ENCODE measurements around the gene SHB. TPM values are rescaled to one million over a fixed set of nuclear protein-coding genes. Genes with fewer than 3 reads are reported as not detected.

Gene SHB
- polyA plus RNA-seq, 1 donor (not counting 4 experiments of a cell fraction or from before 2014, with no cell fraction given), result 10.9 TPM

DNA sequence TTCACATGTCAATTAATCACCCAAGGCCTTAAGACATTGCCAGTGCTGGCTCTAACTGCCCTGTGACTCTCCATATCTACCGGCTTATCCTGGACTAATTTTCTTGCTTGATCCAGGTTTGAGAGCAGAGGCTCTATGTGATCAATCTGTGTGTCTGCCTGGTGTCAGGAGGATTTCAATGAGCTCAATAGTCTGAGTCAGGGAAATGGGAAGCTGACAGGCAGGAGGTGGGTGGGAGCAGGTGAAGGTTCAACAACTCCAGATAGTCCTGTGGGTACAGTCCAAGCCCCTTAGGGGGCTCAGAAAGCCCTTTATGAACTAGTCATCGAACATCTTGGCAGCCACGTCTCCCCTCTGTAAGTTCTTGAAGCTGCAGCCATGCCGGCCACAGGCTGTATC, 72.2 kb downstream of the SHB start:
- no peak for FAIRE-seq
- peaks cover 3% of the 10 kb centered on the region for H3K9me1 ChIP-seq (ENCODE audit: control insufficient read depth, extremely low read depth, insufficient read depth, low read length)
- H4K20me1 ChIP-seq (ENCODE audit: control insufficient read depth, extremely low read depth, insufficient read depth, low read length), result peaks cover 2% of the 10 kb centered on the region
- H3K79me2 ChIP-seq (ENCODE audit: control insufficient read depth, insufficient read depth, low read length), result peaks cover 65% of the 10 kb centered on the region
- H3K4me3 ChIP-seq (ENCODE audit: control insufficient read depth in 2 of 3, extremely low read depth in 1 of 3, insufficient read depth in 2 of 3, low read depth in 1 of 3, low read length in 3 of 3), result no peak overlapping the region
- no peak overlapping the region for H2AFZ ChIP-seq (ENCODE audit: control insufficient read depth, low read length)
- H3K9ac ChIP-seq (ENCODE audit: control insufficient read depth, extremely low read depth, insufficient read depth, low read length), result no peak overlapping the region
- H3K27ac ChIP-seq (ENCODE audit: control insufficient read depth, insufficient read depth, low read length), result no peak overlapping the region
- no peak for DNase-seq (ENCODE audit: low read depth, low spot score)
- peaks cover 46% of the 10 kb centered on the region for H3K4me1 ChIP-seq (ENCODE audit: control insufficient read depth, extremely low read depth, insufficient read depth, low read length)
- TF ChIP-seq EZH2 (IDR thresholded peaks at IDR 0.05; ENCODE audit: low read length), result no peak
- TF ChIP-seq, protein P1, sequence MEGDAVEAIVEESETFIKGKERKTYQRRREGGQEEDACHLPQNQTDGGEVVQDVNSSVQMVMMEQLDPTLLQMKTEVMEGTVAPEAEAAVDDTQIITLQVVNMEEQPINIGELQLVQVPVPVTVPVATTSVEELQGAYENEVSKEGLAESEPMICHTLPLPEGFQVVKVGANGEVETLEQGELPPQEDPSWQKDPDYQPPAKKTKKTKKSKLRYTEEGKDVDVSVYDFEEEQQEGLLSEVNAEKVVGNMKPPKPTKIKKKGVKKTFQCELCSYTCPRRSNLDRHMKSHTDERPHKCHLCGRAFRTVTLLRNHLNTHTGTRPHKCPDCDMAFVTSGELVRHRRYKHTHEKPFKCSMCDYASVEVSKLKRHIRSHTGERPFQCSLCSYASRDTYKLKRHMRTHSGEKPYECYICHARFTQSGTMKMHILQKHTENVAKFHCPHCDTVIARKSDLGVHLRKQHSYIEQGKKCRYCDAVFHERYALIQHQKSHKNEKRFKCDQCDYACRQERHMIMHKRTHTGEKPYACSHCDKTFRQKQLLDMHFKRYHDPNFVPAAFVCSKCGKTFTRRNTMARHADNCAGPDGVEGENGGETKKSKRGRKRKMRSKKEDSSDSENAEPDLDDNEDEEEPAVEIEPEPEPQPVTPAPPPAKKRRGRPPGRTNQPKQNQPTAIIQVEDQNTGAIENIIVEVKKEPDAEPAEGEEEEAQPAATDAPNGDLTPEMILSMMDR (optimal IDR thresholded peaks at IDR 0.05 in 1 of 3, IDR thresholded peaks at IDR 0.05 in 1 of 3, conservative IDR thresholded peaks at IDR 0.05 in 1 of 3; ENCODE audit: extremely low read depth in 1 of 3, insufficient read depth in 2 of 3, low read length in 3 of 3), result no peak
- no peaks in the 10 kb centered on the region for H3K27me3 ChIP-seq (ENCODE audit: control insufficient read depth, extremely low read depth, insufficient read depth, low read length)
- H3K36me3 ChIP-seq (ENCODE audit: control insufficient read depth in 2 of 2, extremely low read depth in 1 of 2, insufficient read depth in 2 of 2, low read length in 2 of 2), result peaks cover 6 to 25% of the 10 kb centered on the region in 2 experiments
- H3K9me3 ChIP-seq (ENCODE audit: control insufficient read depth, low read depth, low read length), result no peaks in the 10 kb centered on the region
- H3K4me2 ChIP-seq (ENCODE audit: control insufficient read depth, extremely low read depth, insufficient read depth, low read depth, low read length), result no peak overlapping the region
- dilution Hi-C loops (cut with MboI; ENCODE audit: extremely low pct_ligation_motif_present, low sequenced_read_pairs), result no loop called here

DNA sequence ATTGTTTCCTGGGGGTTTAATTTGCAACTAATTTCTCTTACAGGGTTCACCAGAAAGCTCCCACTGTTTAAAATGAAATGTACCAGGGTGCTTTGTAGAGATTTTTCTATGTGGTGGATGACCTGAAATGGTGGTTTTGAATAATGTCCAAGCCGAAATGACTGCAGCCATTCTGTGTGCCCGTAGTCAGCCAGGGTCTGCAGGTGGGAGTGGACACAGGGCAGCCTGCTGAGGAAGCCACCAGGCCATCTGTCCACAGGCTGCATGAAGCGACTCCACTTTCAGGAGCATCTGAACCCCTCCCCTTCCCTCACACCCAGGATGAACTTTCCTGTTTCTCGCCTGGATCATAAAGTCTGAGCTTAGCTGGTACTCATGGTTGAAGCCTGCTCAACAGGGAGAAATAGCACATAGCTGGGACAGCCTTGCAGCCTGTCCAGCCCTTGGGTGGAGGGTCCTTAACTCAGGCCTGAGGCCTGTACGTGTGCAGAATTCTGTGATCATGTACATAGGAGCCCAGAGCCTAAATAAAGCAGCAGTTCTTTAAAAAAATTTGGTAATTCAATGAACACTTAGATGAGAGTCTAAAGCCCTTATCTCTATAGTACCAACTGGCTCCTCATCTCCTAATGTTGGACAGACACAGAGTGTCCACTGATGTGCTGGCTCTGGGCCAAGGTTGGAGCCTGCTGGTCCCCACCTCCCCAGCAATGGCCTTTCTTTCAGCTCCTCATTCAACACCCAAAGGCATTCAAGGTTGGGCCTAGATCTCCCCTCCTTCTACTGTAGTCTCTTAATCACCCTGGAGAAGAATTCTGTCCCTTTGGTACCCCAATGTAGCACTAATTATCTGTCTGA, 72.8 kb downstream of the SHB start:
- Histone ChIP-seq H3K36me3 (ENCODE audit: control insufficient read depth in 2 of 2, extremely low read depth in 1 of 2, insufficient read depth in 2 of 2, low read length in 2 of 2) (peaks cover 0 to 19% of the 10 kb centered on the region in 2 experiments), H3K9ac (ENCODE audit: control insufficient read depth, extremely low read depth, insufficient read depth, low read length) (no peak overlapping the region), H3K27ac (ENCODE audit: control insufficient read depth, insufficient read depth, low read length) (no peak overlapping the region), H3K27me3 (ENCODE audit: control insufficient read depth, extremely low read depth, insufficient read depth, low read length) (no peaks in the 10 kb centered on the region), H4K20me1 (ENCODE audit: control insufficient read depth, extremely low read depth, insufficient read depth, low read length) (peaks cover 2% of the 10 kb centered on the region), H3K4me1 (ENCODE audit: control insufficient read depth, extremely low read depth, insufficient read depth, low read length) (peaks cover 46% of the 10 kb centered on the region), H3K9me1 (ENCODE audit: control insufficient read depth, extremely low read depth, insufficient read depth, low read length) (peaks cover 3% of the 10 kb centered on the region), H3K4me2 (ENCODE audit: control insufficient read depth, extremely low read depth, insufficient read depth, low read depth, low read length) (no peak overlapping the region), H2AFZ (ENCODE audit: control insufficient read depth, low read length) (no peak overlapping the region), H3K4me3 (ENCODE audit: control insufficient read depth in 2 of 3, extremely low read depth in 1 of 3, insufficient read depth in 2 of 3, low read depth in 1 of 3, low read length in 3 of 3) (no peak overlapping the region), H3K9me3 (ENCODE audit: control insufficient read depth, low read depth, low read length) (no peaks in the 10 kb centered on the region), H3K79me2 (ENCODE audit: control insufficient read depth, insufficient read depth, low read length) (peaks cover 66% of the 10 kb centered on the region)
- TF ChIP-seq, protein P1 (optimal IDR thresholded peaks at IDR 0.05 in 1 of 3, IDR thresholded peaks at IDR 0.05 in 1 of 3, conservative IDR thresholded peaks at IDR 0.05 in 1 of 3; ENCODE audit: extremely low read depth in 1 of 3, insufficient read depth in 2 of 3, low read length in 3 of 3), result no peak
- TF ChIP-seq EZH2 (IDR thresholded peaks at IDR 0.05; ENCODE audit: low read length), result no peak
- DNase-seq (ENCODE audit: low read depth, low spot score), result no peak
- FAIRE-seq, result no peak
- dilution Hi-C loops (cut with MboI; ENCODE audit: extremely low pct_ligation_motif_present, low sequenced_read_pairs), result no loop called here
